ENCODE results near the gene TNP1. TPM values are rescaled to one million over a fixed set of nuclear protein-coding genes. Genes with fewer than 3 reads are reported as not detected.

Gene TNP1
- polyA plus RNA-seq, 1 of the 3 experiments (the other 2 are of a cell fraction) = not detected

DNA sequence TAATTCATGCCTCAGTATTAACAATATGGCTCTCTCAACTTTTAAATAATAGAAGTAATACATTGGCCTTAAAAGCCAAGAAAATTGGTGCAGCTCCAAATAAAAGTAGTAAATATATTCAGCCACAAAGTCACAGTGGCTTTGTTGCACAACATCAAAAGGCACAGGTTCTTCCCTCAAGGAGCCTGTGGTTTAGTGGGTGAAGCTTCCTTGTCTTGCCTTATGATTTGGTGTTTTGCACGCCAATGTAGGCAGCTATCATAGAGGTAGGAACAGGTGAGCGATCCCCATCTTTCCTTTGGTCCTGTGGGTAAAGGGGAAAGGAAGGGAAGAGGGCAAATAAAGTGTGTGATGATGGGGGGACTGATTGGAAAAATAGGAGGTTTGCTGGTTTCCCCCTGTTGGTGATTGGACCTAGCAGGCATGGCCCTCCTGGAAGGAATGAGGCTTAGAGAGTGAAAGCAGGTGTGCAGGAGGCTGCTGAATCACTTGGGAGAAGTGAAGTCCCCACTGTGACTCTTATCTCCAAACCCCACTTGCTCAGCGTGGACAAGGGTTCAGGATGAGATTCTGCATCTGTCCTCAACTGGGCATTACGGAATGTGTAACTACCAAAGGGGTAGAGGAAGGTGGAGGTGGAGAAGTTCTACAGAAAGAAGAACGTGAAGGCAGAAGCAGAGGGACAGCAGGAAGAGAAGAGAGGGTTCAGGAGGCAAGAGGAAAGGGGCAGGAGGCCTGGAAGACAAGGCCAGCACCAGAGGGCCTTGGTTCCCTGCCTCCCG lies 20.1 kb upstream of the TNP1 start:
- Histone ChIP-seq H4K20me1 (ENCODE audit: insufficient read depth) (no peaks in the 10 kb centered on the region), H3K36me3 (replicated peaks in 1 of 2; ENCODE audit: control insufficient read depth in 1 of 2, insufficient read depth in 2 of 2, low read length in 1 of 2) (no peaks in the 10 kb centered on the region), H3K4me3 (ENCODE audit: low read depth in 2 of 2, low read length in 1 of 2) (no peak overlapping the region), H3K9me3 (no peaks in the 10 kb centered on the region), H3K4me2 (no peak overlapping the region), H2AFZ (ENCODE audit: low read depth) (no peak overlapping the region), H3K4me1 (ENCODE audit: control insufficient read depth in 1 of 2, insufficient read depth in 2 of 2, low read depth in 1 of 2, low read length in 1 of 2) (peaks cover 0 to 3% of the 10 kb centered on the region in 2 experiments; a peak in 1 of 4 replicates), H3K27me3 (ENCODE audit: insufficient read depth) (no peaks in the 10 kb centered on the region), H3K79me2 (ENCODE audit: insufficient read depth) (no peaks in the 10 kb centered on the region), H3K27ac (ENCODE audit: low read depth in 2 of 2, low read length in 1 of 2) (no peak overlapping the region), H3F3A (replicated peaks; ENCODE audit: insufficient read depth) (no peaks in the 10 kb centered on the region), H3K9me2 (no peaks in the 10 kb centered on the region), H3K9ac (no peak overlapping the region)
- WGBS (ENCODE audit: low lambda C conversion rate) = 56% methylated on average over 6 of the region's 6 CpGs
- DNase-seq = no peak
- CTCF ChIA-PET = no interaction called here
- no peak for TF ChIP-seq NRF1 (IDR thresholded peaks at IDR 0.05; ENCODE audit: low read depth, low read length)
- no peak for TF ChIP-seq EZH2phosphoT487 (IDR thresholded peaks at IDR 0.05; ENCODE audit: borderline replicate concordance, low read depth)
- no peak for TF ChIP-seq RAD21 (IDR thresholded peaks at IDR 0.05; ENCODE audit: low read length)
- TF ChIP-seq, protein P1, sequence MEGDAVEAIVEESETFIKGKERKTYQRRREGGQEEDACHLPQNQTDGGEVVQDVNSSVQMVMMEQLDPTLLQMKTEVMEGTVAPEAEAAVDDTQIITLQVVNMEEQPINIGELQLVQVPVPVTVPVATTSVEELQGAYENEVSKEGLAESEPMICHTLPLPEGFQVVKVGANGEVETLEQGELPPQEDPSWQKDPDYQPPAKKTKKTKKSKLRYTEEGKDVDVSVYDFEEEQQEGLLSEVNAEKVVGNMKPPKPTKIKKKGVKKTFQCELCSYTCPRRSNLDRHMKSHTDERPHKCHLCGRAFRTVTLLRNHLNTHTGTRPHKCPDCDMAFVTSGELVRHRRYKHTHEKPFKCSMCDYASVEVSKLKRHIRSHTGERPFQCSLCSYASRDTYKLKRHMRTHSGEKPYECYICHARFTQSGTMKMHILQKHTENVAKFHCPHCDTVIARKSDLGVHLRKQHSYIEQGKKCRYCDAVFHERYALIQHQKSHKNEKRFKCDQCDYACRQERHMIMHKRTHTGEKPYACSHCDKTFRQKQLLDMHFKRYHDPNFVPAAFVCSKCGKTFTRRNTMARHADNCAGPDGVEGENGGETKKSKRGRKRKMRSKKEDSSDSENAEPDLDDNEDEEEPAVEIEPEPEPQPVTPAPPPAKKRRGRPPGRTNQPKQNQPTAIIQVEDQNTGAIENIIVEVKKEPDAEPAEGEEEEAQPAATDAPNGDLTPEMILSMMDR (IDR thresholded peaks at IDR 0.05) = no peak
- TF ChIP-seq, protein P2, sequence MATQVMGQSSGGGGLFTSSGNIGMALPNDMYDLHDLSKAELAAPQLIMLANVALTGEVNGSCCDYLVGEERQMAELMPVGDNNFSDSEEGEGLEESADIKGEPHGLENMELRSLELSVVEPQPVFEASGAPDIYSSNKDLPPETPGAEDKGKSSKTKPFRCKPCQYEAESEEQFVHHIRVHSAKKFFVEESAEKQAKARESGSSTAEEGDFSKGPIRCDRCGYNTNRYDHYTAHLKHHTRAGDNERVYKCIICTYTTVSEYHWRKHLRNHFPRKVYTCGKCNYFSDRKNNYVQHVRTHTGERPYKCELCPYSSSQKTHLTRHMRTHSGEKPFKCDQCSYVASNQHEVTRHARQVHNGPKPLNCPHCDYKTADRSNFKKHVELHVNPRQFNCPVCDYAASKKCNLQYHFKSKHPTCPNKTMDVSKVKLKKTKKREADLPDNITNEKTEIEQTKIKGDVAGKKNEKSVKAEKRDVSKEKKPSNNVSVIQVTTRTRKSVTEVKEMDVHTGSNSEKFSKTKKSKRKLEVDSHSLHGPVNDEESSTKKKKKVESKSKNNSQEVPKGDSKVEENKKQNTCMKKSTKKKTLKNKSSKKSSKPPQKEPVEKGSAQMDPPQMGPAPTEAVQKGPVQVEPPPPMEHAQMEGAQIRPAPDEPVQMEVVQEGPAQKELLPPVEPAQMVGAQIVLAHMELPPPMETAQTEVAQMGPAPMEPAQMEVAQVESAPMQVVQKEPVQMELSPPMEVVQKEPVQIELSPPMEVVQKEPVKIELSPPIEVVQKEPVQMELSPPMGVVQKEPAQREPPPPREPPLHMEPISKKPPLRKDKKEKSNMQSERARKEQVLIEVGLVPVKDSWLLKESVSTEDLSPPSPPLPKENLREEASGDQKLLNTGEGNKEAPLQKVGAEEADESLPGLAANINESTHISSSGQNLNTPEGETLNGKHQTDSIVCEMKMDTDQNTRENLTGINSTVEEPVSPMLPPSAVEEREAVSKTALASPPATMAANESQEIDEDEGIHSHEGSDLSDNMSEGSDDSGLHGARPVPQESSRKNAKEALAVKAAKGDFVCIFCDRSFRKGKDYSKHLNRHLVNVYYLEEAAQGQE (IDR thresholded peaks at IDR 0.05; ENCODE audit: low read depth, low read length) = no peak
- no peak for TF ChIP-seq SIN3A (IDR thresholded peaks at IDR 0.05; ENCODE audit: borderline replicate concordance, low read depth, low read length)
- no peak for TF ChIP-seq GABPA (IDR thresholded peaks at IDR 0.05; ENCODE audit: low read depth)
- TF ChIP-seq ELF1 (IDR thresholded peaks at IDR 0.05) = no peak
- no peak for TF ChIP-seq NFIC (IDR thresholded peaks at IDR 0.05; ENCODE audit: borderline replicate concordance)
- TF ChIP-seq, protein P3, sequence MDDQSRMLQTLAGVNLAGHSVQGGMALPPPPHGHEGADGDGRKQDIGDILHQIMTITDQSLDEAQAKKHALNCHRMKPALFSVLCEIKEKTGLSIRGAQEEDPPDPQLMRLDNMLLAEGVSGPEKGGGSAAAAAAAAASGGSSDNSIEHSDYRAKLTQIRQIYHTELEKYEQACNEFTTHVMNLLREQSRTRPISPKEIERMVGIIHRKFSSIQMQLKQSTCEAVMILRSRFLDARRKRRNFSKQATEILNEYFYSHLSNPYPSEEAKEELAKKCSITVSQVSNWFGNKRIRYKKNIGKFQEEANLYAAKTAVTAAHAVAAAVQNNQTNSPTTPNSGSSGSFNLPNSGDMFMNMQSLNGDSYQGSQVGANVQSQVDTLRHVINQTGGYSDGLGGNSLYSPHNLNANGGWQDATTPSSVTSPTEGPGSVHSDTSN (IDR thresholded peaks at IDR 0.05) = no peak
- TF ChIP-seq RFX5 (IDR thresholded peaks at IDR 0.05; ENCODE audit: low read length) = no peak
- TF ChIP-seq JUND (IDR thresholded peaks at IDR 0.05) = no peak
- TF ChIP-seq SMC3 (IDR thresholded peaks at IDR 0.05; ENCODE audit: low read depth, low read length) = no peak
- TF ChIP-seq, protein P4, sequence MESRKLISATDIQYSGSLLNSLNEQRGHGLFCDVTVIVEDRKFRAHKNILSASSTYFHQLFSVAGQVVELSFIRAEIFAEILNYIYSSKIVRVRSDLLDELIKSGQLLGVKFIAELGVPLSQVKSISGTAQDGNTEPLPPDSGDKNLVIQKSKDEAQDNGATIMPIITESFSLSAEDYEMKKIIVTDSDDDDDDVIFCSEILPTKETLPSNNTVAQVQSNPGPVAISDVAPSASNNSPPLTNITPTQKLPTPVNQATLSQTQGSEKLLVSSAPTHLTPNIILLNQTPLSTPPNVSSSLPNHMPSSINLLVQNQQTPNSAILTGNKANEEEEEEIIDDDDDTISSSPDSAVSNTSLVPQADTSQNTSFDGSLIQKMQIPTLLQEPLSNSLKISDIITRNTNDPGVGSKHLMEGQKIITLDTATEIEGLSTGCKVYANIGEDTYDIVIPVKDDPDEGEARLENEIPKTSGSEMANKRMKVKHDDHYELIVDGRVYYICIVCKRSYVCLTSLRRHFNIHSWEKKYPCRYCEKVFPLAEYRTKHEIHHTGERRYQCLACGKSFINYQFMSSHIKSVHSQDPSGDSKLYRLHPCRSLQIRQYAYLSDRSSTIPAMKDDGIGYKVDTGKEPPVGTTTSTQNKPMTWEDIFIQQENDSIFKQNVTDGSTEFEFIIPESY (IDR thresholded peaks at IDR 0.05; ENCODE audit: borderline replicate concordance, low read depth) = no peak
- TF ChIP-seq YY1 (IDR thresholded peaks at IDR 0.05; ENCODE audit: low read depth) = no peak
- no peak for TF ChIP-seq POLR2AphosphoS5 (IDR thresholded peaks at IDR 0.05; ENCODE audit: low read depth, low read length)
- POLR2A ChIA-PET = no interaction called here

Measured in SK-N-SH (cell line).